ENCODE data around the gene ZNF793.

Gene ZNF793

DNA sequence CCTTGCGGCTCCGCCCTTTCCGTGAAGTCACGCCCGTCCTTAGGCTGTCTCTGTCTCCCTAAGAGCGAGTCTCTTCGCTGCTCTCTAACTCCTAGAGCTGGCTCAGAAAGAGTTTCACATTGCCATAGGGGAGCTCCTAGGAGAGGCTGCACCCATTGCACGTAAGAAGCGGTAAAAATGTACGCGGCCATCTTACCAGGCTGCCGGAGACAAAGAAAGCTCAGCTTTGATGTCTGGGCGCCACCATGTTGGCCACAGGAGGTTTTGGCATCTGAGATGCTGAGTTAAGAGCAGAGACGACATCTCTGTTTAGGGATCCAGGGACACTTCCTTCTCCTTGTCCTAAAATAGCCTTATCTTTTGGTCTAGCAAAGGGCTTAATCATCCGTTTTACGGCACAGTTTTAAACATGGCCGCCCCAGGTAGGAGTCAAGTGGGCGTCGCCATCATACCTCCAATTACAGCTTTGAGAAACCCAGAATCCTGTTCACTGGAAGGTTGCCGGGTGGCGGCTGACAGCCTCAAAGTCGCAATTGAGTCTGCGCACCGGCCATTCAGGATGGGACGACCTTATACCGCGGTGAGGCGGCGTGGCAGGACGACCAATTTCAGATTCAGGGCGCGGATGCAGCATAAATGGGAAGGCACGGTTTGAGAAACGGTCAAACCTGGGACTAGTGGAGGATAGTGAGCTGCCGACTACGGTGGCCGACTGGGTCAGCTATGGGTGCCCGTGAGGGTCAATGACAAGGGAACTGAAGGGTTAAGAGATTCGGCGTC, at the start of gene ZNF793:
Gene ZNF793 (plus strand): TSS at position 553 of the 780 bp plus-strand sequence. CDS start 16,501 bp downstream, outside the sequence.
- DNase-seq (ENCODE audit: low read depth, low spot score), result peak; percentile 22

DNA sequence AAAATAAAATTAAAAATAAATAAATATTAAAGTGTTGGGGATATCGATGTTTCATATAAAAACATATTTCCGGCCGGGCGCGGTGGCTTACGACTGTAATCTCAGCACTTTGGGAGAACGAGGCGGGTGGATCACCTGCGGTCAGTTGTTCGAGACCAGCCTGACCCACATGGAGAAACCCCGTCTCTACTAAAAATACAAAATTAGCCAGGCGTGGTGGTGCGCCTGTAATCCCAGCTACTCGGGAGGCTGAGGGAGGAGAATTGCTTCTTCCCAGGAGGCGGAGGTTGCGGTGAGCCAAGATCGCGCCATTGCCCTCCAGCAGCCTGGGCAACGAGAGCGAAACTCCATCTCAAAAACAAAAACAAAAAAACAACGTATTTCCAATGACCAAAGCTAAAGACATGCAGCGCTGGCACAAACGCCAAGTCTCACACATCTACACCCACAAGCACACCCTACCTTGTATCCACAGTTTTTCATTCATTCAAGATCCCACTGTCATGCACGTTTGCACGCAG, 40.4 kb upstream of the ZNF793 start:
- no peak for DNase-seq (ENCODE audit: low read depth, low spot score)

DNA sequence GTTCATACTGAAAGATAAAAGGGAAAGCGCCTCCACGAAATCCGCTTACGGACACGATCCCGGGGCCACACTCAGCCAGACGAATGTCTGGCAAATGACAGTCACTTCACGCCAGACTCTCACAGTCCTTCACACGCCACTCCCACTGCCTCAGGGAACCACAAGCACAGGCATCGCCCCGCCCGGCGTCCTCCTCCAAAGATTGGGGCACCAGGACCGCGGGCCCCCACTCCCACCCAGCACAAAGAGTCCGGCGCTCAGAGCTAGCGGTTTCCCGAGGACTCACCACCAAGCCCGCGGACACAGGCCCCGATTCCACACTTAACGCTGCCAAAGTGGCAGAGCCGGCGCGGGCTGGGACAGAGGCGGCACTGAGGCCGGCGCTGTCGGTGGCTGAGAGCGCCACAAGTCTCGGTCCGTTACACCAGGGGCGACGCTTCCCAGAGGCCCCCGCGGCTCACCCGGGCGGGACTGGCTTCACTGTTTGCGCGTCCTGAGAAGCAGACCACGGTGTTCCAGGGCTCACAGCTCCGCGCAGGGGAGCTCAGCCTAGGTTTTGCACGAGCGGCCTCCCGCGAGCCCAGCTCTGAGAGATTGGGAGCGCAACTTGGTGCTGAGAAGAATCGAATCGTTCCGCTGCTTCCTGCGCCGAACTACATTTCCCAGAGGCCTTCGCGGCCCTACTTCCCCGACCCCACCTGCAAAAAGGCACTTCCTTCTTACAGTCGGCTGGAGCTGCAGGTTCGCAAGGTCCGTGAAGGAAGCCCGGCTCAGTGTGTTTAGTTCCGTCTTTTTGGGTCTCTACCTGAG, 39.7 kb upstream of the ZNF793 start, which contains the start of gene ZNF569:
Gene ZNF569 (minus strand): TSS at position 647 of the 810 bp plus-strand sequence. CDS start 22,523 bp downstream, outside the sequence.
- peak; percentile 76 for DNase-seq (ENCODE audit: low read depth, low spot score)

DNA sequence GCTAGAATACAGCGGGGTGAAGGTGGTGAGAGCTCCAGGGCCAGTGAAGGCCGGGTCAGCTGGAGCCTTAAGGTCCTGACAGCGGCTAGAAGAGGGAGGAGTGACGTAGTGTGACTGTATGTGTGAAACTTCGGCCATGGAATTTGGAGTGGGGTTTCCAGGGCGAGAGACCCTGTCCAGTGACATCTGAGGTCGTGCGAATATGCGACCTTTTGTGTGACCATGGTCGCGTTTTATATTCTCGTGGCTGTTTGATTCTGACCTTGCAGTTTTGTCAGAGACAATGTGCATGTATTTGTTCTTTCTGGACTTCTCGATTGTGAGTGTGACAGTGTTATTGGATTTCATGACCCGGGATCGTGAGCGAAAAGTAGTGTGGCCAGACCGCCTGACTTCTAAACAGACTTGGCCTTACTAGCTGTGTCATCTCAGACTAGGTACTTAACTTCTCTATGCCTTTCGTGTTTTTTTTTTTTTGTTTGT, 39.1 kb upstream of the ZNF793 start:
- peak; percentile 0 for DNase-seq (ENCODE audit: low read depth, low spot score)

DNA sequence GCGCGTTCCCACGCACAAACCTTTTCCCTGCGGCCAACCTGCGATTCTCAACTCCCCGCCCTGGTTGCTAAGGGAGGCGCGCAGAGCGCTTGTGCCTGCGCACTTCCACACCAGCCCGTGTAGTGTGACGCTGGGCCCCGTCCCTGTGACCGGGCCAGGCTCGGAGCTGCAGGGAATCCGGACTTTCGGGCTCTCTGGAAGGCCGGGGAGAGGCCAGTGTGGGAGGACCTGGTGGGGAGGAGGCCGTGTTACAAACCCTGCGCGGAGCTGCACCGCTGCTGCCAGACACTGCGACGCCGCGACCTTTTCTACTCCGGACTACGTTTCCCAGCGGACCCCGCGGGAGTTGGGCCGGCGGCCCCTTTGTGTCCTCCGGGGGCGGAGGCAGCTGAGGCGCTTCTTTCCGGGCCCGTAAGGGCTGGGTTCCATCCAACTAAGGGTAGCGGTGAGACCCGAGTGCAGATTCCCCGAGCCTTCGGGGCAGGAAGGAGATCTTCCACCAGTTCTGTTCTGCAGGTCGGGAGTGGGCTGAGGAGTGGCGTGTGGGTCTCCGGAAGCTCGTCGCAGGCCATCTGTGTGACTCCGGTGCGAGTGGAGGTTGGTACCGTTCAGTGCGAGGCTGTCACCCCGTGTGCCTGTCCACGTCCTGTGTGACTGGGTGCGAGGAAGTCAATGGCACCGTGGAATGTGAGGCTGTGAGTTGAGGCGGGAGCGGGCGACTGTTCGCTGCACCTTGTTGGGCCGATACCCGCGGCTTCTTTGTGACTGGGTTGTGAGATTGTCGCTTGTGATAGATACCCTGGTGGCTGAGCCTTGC, 37.6 kb upstream of the ZNF793 start, which contains the start of gene ZNF570:
Gene ZNF570 (plus strand): TSS at position 396 of the 817 bp plus-strand sequence. CDS start 999 bp downstream, outside the sequence.
- peak; percentile 62 for DNase-seq (ENCODE audit: low read depth, low spot score)

DNA sequence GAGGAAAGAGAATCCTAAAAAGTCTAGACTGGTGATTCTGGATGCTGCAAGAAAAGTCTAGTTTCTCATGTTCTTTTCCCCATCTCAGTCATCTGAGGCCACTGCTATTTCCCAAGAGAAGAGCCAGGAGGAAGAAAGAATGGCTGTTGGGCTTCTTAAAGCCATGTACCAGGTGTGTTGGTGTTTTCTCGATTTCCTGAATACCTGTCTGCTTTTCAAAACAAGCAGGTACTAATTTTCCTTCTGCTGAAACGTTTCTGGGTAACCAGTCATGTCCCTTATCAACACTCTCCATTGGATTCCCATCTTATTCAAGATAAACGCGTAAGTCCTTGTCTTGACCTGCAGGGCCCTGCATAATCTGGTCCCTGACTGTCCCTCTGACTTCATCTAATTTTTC, 36.5 kb upstream of the ZNF793 start:
- DNase-seq (ENCODE audit: low read depth, low spot score), result no peak

DNA sequence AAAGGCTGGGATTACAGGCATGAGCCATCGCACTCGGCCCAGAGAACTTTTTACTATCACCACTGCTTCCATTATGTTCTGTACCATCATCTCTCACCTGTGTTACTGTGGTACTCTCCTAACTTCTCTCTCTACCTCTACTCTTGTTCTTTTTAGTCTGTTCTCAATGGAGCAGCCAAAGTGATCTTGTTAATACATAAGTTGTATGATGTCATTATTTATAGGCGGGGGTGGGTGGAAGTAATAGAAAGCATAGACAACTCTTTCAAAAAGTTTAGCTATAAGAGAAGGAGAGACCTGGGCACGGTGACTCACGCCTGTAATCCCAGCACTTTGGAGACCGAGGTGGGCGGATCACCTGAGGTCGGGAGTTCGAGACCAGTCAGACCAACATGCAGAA, 34.6 kb upstream of the ZNF793 start:
- DNase-seq (ENCODE audit: low read depth, low spot score), result no peak

DNA sequence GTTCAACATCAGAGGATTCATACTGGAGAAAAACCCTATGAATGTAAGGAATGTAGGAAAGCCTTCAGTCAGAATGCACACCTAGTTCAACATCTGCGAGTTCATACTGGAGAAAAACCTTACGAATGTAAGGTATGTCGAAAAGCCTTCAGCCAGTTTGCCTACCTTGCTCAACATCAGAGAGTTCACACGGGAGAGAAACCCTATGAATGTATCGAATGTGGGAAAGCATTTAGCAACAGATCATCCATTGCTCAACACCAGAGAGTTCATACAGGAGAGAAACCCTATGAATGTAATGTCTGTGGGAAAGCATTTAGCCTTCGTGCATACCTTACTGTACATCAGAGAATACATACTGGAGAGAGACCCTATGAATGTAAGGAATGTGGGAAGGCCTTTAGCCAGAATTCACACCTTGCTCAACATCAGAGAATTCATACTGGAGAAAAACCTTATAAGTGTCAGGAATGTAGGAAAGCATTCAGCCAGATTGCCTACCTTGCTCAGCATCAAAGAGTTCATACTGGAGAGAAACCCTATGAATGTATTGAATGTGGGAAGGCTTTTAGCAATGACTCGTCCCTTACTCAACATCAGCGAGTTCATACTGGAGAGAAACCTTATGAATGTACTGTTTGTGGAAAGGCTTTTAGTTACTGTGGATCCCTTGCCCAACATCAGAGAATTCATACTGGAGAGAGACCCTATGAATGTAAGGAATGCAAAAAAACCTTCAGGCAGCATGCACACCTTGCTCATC, 22.2 kb upstream of the ZNF793 start:
- DNase-seq (ENCODE audit: low read depth, low spot score), result no peak

DNA sequence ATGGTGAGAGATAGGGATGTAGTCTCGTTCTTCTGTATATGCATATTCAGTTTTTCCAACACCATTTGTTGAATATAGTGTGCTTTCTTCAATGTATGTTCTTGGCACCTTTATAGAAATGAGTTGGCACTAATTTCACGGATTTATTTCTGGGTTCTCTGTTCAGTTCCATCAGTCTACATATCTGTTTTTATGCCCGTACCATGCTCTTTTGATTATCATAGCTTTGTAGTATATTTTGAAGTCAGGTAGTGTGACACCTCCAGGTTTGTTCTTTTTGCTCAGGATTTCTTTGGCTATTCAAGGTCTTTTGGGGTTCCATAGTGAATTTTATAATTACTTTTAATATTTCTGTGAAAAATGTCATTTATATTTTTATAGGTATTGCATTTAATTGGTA, 14.5 kb upstream of the ZNF793 start:
- no peak for DNase-seq (ENCODE audit: low read depth, low spot score)

DNA sequence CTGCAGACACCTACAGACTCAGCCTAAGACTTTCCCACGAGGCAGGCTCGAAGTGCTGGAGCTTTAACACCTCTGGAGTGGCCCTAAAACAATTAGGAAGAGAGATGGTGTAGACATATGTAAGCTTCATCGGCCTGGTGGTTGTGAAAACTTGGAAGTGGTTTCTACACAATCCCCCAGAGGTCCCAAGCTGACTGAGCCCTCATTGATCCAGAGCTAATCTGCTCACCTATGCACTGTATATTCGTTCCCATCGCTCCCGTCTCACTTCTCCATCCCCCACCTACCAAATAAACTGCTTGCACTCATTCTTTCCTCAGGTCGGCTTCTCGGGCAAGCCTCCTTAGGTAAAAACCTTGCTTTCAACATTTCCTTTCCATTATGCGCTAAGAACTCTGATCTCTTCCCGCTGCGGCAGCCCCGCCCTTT, 767 bp upstream of the ZNF793 start:
- no peak for DNase-seq (ENCODE audit: low read depth, low spot score)

DNA sequence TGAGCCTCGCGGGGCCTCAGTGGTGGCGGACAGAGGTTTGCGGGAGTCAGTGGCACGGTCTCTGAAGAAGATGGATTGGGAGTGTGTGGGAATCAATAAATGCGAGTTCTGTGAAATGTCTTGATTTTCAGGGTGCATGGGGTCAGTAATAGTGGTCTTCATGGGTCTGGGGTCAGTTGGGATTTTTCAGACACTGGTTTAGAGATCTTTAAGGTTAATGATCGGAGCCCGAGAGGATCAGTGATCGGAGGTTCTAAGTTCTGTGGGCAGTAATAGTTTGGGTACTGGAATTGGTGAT, 377 bp downstream of the ZNF793 start:
- DNase-seq (ENCODE audit: low read depth, low spot score), result no peak

DNA sequence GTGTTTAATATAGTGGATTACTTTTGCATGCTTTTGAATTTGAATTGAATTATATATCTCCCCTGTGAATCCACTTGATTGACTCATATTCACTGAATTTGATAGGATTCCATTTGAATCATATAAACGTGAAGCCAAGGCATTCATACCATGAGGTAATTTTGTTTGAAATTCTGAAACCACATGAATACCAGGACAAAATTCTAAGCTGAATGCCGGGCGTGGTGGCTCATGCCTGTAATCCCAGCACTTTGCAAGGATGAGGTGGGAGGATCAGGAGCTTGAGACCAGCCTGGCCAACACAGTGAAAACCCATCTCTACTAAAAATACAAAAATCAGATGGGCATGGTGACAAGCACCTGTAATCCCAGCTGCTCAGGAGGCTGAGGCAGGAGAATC, 4.4 kb downstream of the ZNF793 start:
- no peak for DNase-seq (ENCODE audit: low read depth, low spot score)

DNA sequence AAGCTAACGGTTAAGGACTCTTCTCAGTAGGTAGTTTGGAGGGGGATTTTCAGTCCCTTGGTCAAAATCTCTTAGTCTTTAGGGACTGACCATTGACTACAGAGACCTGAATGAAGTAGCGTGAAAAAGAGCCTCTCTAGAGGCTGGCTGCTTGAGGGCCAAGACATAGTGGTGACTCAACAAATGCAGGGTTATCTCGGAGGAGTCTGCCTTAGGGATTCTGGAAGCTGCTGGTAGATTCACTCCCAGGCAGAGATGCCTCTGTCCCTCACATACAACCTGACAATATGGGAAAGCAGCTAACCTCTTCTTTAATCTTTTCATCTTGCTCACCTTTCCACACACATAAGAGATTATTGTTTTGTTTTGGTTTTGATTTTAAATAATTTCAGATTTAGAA, 5.1 kb downstream of the ZNF793 start:
- no peak for DNase-seq (ENCODE audit: low read depth, low spot score)

DNA sequence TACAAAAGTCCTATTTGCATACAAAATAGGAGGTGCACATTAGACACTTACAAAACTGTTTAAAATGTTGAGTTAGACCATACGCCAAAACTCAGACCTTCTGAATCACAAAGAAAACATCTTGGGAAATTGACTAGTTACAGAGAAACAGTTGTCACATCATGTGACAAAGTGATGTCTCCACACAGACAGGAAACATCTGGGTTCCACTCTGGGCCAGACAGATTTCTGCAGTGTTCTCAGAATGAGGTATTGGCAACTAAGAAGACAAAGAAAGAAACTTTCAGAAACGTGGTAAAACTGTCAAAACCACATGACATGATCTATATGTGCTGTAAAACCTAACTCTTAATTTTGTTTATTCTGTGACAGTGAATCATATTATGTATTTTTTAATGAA, 6.7 kb downstream of the ZNF793 start:
- no peak for DNase-seq (ENCODE audit: low read depth, low spot score)

DNA sequence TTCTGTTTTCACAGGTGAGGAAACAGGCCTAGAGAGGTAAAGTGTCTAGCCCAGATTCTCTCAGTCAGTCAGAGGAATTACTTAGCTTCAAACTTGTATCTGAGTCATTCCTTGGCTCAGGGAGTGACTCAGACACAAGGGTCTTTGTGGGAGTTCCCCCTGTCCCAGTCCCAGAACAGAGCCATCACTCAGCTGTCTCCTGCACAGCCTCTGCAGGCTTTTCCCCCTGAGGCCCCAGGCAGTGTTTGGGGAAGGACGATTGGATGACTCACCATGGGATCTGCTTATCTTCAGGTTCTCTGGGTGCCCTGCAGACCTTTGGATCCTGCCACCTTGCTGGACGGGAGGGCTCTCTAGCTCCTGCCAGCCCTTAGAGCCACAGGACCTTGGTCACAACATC, 13.2 kb downstream of the ZNF793 start:
- DNase-seq (ENCODE audit: low read depth, low spot score), result no peak

DNA sequence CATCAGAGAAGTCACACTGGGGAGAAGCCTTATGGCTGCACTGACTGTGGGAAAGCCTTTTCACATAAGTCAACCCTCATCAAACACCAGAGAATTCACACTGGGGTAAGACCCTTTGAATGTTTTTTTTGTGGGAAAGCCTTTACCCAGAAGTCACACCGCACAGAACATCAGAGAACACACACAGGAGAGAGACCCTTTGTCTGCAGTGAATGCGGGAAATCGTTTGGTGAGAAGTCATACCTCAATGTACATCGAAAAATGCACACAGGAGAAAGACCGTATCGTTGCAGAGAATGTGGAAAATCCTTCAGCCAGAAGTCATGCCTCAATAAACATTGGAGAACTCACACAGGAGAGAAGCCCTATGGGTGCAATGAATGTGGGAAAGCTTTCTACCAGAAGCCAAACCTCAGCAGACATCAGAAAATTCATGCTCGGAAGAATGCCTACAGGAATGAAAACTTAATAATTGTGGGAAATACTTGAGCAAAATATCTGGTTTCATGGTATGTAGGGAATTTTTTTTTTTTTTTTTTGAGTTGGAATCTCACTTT, 30.7 kb downstream of the ZNF793 start:
- DNase-seq (ENCODE audit: low read depth, low spot score), result no peak

DNA sequence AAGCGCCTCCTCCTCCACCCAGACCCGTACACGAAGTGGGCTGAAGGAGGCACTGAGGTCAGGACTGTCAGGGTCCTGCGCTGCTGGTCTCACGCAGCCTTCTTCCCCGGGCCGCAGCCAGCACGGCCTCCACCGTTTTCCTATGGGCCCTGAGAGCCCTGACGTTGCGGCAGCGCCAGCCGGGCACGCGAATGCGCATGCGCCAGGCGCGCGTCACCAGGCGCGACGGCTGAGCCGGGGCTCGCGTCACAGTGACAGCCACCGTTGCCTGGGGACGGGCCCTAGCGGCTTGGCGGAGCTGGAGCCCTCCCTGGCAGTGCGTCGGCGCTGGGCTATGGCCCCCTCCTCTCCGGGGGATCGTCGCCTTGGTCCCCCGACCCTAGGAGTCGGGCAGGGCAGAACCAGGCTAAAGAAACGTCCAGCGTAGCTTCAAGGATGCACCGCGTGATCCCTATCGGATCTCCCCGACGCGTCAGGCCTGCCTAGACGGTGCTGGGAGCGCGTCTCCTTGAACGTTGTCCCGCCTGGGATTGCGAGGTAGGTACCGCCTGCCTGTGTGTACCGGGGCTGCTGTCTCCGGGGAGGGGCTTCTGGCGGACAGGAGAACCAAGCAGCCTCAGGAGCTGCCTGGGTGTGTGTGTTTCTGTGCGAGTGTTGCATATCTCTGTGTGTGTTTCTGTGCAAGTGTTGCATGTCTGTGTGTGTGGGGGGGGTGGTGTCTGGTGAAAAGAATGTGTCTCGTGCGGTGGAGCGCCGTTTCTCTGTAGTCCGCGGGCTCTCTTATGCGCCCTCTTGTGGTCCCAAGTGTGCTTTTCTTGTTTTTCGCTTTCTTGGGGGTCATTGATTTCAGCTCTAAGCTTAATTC, 44.6 kb downstream of the ZNF793 start:
- DNase-seq (ENCODE audit: low read depth, low spot score), result no peak

DNA sequence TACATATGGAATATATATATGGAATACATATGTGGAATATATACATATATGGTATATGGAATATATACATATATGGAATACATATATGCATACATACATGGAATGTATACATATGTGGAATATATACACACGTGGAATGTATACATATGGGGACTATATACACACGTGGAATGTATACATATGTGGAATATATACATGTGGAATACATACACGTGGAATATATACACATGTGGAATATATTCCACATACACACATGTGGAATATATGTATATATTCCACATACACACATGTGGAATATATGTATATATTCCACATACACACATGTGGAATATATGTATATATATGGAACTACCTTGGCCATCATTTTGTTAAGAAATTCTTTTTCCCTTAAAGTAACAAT, 56.8 kb downstream of the ZNF793 start:
- DNase-seq (ENCODE audit: low read depth, low spot score), result no peak

DNA sequence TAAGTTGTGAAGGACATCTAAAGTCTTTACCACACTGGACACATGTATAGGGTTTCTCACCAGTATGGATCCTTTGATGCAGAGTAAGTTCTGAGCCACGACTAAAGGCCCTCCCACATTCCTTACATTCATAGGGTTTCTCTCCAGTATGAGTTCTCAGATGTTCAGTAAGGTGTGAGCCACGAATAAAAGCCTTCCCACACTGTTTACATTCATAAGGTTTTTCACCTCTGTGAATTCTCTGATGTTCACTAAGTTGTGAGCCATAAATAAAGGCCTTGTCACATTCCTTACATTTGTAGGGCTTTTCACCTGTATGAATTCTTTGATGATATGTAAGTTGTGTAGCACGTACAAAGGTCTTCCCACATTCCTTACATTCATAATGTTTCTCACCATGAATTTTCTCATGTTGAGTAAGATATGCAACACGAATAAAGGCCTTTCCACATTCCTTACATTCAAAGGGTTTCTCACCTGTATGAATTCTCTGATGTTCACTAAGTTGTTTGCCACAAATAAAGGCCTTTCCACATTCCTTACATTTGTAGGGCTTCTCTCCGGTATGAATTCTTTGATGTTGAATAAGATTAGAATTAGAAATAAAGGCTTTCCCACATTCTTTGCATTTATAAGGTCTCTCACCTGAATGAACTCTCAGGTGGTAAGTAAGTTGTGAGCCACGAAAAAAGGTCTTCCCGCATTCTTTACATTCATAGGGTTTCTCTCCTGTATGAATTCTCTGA, 58.1 kb downstream of the ZNF793 start:
- no peak for DNase-seq (ENCODE audit: low read depth, low spot score)
